Ishikawa (cell line): ENCODE results near the gene ME2.

Source experiments
- CEBPB ChIP-seq: IDR thresholded peaks from 2 replicates; pipeline ENCODE4 v1.6.1; 2012
- CREB1 ChIP-seq: IDR thresholded peaks from 2 replicates; pipeline ENCODE4 v1.6.1; 2012; ENCODE audit warnings: low read depth
- EGR1 ChIP-seq: IDR thresholded peaks from 2 replicates; pipeline ENCODE4 v1.6.1; 2012
- EP300 ChIP-seq: IDR thresholded peaks from 2 replicates; pipeline ENCODE4 v1.6.1; 2012; ENCODE audit warnings: borderline replicate concordance
- FOXM1 ChIP-seq: IDR thresholded peaks from 2 replicates; pipeline ENCODE4 v1.6.1; 2012; ENCODE audit warnings: low read depth, borderline replicate concordance
- NFIC ChIP-seq: IDR thresholded peaks from 2 replicates; pipeline ENCODE4 v1.6.1; 2012
- RAD21 ChIP-seq: IDR thresholded peaks from 2 replicates; pipeline ENCODE4 v1.6.1; 2012; ENCODE audit warnings: low read depth
- TAF1 ChIP-seq: IDR thresholded peaks from 2 replicates; pipeline ENCODE4 v1.6.1; 2012; ENCODE audit warnings: low read depth, mild to moderate bottlenecking
- TCF12 ChIP-seq: IDR thresholded peaks from 2 replicates; pipeline ENCODE4 v1.6.1; 2012; ENCODE audit warnings: low read depth
- TEAD4 ChIP-seq: IDR thresholded peaks from 2 replicates; pipeline ENCODE4 v1.6.1; 2012
- YY1 ChIP-seq: IDR thresholded peaks from 2 replicates; pipeline ENCODE4 v1.6.1; 2012; ENCODE audit warnings: low read depth
- ZBTB7A ChIP-seq: IDR thresholded peaks from 2 replicates; pipeline ENCODE4 v1.6.1; 2012; ENCODE audit warnings: low read depth
- TF ChIP-seq, protein P1 (sequence below): IDR thresholded peaks from 2 replicates; pipeline ENCODE4 v1.6.1; 2012; ENCODE audit warnings: low read depth, mild to moderate bottlenecking
- TF ChIP-seq, protein P2 (sequence below): IDR thresholded peaks from 2 replicates; pipeline ENCODE4 v1.6.1; 2012
- TF ChIP-seq, protein P3 (sequence below): IDR thresholded peaks from 2 replicates; pipeline ENCODE4 v1.6.1; 2012

Gene ME2

DNA sequence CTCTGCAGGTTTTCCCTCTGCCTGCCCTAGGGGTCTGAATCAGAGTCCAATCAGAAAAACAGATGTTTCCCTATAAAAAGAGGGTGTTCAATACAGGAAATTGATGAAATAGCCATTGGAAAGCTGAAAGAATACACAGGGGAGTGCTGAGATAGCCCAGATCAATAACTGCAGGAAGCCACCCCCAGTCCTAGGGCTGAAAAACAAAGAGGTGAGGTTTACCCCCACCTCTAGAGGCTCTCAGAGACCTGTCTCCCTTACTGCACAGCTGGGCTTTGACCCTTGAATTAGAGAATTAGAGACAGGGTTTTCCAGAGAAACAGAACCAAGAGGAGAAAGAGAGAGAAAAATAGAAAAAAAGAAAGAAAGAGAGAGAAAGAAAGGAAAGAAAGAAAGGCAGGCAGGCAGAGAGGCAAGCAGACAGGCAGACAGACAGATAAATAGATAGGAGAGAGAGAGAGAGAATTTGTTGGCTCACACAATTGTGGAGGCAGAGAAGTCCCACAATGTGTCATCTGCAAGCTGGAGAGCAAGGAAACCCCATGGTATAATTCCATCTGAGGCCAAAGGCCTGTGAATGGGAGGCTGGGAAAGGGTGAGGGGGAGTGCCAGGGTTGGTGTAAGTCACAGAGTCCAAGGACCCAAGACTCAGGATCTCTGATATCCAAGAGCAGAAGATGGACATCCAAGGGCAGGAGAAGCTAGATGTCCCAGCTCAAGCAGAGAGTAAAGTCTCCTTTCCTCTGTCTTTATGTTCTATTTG lies 18.9 kb upstream of the ME2 start:
- TF ChIP-seq RAD21 (no peak), TEAD4 (no peak), FOXM1 (no peak), EP300 (no peak), EGR1 (no peak), TCF12 (no peak), YY1 (no peak), CREB1 (no peak), CEBPB (no peak)
- TF ChIP-seq, protein P1, sequence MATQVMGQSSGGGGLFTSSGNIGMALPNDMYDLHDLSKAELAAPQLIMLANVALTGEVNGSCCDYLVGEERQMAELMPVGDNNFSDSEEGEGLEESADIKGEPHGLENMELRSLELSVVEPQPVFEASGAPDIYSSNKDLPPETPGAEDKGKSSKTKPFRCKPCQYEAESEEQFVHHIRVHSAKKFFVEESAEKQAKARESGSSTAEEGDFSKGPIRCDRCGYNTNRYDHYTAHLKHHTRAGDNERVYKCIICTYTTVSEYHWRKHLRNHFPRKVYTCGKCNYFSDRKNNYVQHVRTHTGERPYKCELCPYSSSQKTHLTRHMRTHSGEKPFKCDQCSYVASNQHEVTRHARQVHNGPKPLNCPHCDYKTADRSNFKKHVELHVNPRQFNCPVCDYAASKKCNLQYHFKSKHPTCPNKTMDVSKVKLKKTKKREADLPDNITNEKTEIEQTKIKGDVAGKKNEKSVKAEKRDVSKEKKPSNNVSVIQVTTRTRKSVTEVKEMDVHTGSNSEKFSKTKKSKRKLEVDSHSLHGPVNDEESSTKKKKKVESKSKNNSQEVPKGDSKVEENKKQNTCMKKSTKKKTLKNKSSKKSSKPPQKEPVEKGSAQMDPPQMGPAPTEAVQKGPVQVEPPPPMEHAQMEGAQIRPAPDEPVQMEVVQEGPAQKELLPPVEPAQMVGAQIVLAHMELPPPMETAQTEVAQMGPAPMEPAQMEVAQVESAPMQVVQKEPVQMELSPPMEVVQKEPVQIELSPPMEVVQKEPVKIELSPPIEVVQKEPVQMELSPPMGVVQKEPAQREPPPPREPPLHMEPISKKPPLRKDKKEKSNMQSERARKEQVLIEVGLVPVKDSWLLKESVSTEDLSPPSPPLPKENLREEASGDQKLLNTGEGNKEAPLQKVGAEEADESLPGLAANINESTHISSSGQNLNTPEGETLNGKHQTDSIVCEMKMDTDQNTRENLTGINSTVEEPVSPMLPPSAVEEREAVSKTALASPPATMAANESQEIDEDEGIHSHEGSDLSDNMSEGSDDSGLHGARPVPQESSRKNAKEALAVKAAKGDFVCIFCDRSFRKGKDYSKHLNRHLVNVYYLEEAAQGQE, result no peak
- TF ChIP-seq, protein P2, sequence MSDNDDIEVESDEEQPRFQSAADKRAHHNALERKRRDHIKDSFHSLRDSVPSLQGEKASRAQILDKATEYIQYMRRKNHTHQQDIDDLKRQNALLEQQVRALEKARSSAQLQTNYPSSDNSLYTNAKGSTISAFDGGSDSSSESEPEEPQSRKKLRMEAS, result no peak
- TF ChIP-seq, protein P3, sequence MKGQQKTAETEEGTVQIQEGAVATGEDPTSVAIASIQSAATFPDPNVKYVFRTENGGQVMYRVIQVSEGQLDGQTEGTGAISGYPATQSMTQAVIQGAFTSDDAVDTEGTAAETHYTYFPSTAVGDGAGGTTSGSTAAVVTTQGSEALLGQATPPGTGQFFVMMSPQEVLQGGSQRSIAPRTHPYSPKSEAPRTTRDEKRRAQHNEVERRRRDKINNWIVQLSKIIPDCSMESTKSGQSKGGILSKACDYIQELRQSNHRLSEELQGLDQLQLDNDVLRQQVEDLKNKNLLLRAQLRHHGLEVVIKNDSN, result no peak

DNA sequence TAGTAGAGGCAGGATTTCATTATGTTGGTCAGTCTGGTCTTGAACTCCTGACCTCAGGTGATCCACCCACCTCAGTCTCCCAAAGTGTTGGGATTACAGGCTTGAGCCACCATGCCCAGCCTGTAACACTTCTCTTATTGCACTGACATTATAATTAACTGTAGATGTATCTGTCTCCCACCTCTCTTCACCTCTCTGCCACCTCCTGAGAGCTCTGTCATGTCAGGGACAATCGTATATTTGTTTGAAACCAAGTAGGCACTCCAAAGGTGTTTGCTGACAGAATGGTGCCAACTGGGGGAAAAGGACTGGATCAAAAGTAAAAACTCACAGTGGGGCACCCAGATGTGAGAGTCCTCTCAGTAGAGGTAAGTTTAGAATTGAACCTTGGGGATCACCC lies 17.3 kb upstream of the ME2 start:
- TF ChIP-seq NFIC, result no peak
- TF ChIP-seq, protein P1, result no peak
- TF ChIP-seq TEAD4, result no peak
- no peak for TF ChIP-seq TCF12
- TF ChIP-seq EP300, result no peak
- no peak for TF ChIP-seq EGR1
- no peak for TF ChIP-seq CEBPB
- TF ChIP-seq, protein P2, result no peak
- TF ChIP-seq, protein P3, result no peak
- no peak for TF ChIP-seq YY1
- TF ChIP-seq ZBTB7A, result no peak
- no peak for TF ChIP-seq TAF1
- no peak for TF ChIP-seq FOXM1
- TF ChIP-seq CREB1, result no peak
- TF ChIP-seq RAD21, result no peak

DNA sequence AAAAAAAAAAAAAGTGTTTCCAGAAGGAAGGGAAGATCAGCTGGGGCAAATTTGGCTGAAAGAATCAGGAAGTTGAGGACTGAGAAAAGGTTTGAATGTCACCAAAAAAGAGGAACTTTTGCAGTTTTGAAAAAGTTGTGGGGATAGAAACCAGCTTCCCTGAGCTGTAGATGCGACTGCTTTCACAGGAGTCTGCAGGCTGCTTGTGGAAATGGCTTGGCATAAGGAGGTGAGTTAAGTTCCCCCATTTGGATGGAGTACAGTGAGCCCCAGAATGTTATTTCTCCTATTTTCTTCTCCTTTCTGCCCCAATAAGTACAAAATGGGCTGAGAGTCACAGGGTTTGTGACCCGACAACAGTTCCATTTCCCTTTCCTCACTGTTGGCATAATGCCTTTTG lies 16.5 kb upstream of the ME2 start:
- TF ChIP-seq FOXM1 (no peak), EP300 (no peak), TAF1 (no peak), CEBPB (no peak), TEAD4 (no peak), RAD21 (no peak), CREB1 (no peak)

DNA sequence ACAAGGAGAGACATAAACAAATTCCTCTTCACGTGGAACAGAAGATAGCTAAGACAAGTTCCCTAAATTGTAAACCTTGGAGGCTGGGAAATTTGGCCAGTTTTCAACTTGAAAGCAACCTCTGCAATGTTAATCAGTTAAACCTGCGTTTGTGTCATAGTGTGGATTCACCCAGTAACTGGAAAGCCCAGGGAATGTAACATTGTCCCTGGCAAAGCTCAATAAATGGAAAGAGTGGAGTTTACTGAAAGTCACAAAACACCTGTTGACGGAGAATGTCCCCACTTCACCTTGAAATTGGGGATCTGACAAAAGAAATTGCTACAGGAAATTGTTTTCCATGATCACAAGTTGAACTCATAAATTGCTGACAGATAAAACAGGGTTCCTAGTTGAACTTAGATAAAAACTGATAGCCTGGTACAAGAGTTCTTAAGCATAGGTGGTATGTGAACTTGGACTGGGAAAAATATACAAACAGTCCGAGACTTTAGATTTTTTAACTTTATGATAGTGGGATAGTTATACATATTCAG lies 15.0 kb upstream of the ME2 start:
- no peak for TF ChIP-seq TEAD4
- no peak for TF ChIP-seq FOXM1
- no peak for TF ChIP-seq CREB1
- TF ChIP-seq EP300, result no peak
- TF ChIP-seq, protein P3, result no peak
- TF ChIP-seq CEBPB, result no peak
- TF ChIP-seq ZBTB7A, result no peak
- TF ChIP-seq, protein P2, result no peak
- TF ChIP-seq EGR1, result no peak
- no peak for TF ChIP-seq TCF12
- TF ChIP-seq NFIC, result no peak
- no peak for TF ChIP-seq YY1
- TF ChIP-seq, protein P1, result no peak
- no peak for TF ChIP-seq TAF1
- TF ChIP-seq RAD21, result no peak
